HG02798 (cell line): ENCODE measurements around the gene GSG1L.

Source experiments
- ATAC-seq: cut with Tn5 transposase; IDR thresholded peaks from one replicate; pipeline ENCODE4 v1.9.1; 2021; ENCODE audit warnings: mild to moderate bottlenecking; ENCODE audit not compliant: unreplicated experiment, poor library complexity

The GSG1L gene

DNA sequence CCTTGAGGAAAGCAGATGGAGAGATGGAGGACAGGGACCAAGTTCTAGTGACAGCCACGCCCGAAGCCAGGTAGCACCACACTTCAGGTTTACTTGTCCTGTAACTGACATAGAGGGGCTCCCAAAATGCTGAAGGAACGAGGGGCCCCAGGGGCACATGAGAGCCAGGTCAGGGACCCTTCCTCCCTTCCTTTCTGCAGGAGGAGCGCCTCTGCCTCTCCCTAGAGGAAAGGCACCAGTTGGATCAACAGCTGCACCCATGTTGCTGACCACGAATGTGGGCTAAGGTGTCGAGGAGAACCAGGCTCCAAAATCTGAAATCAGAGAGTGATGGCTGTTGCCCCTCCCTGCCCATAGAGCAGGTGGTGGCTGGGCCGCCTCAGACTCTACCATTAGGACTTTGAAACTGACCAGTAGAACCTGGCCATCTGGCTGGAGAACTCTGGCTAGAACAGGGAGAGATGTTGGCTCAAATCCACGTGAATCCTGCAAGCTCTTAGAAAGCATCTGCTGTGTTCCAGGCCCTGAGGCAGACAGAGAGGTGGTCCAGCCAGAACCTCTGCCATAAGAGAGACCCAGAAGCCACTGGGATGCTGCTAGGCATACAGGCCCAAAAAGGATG is 294.8 kb downstream of the GSG1L start:
- ATAC-seq, result no peak

DNA sequence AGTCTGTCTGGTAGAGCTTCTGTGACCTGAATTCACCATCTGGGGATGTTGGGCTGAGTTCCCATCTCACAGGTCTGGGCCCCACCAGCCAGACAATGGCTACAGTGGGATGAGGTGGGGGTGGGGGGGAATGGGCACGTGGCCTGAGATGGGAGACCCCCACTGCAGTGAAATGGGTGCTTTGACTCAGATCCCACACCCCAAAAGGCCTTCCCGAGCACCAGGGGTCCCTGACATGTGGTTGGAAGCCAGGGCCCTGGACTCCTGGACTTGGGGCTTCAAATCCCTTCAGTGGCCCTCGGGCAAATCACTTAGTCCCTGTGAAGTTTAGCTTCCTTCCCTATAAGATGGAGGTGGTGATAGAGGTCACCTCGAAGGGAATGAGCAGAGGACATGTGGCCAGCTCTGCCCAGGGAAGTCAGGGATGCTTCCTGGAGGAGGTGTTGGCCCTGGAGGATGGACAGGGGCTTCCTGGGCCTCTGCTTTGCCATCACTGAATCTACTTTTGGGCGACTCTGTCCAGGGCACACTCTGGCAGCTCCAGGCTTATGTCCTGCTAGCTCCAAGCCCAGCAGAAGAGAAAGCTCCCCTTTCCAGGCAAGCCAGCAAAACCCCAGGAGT is 295.4 kb downstream of the GSG1L start:
- ATAC-seq, result no peak

DNA sequence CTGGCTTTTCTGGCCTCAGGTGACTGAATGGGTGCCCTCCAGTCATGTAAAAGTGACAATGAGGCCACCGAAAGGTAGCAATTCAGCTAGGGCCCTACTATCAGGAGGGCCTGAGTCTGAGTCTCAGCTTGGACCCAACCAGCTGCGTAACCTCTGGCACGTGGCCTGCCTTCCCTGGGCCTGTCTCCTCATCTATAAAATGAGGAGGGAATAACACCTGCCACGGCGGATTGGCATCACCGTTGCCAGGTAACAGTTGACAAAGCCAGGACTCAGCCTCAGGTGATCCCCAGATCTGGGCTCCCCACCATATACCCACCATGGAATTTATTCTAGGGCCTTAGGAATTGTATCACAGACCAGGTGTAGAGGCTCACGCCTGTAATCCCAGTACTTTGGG is 296.4 kb downstream of the GSG1L start:
- no peak for ATAC-seq

DNA sequence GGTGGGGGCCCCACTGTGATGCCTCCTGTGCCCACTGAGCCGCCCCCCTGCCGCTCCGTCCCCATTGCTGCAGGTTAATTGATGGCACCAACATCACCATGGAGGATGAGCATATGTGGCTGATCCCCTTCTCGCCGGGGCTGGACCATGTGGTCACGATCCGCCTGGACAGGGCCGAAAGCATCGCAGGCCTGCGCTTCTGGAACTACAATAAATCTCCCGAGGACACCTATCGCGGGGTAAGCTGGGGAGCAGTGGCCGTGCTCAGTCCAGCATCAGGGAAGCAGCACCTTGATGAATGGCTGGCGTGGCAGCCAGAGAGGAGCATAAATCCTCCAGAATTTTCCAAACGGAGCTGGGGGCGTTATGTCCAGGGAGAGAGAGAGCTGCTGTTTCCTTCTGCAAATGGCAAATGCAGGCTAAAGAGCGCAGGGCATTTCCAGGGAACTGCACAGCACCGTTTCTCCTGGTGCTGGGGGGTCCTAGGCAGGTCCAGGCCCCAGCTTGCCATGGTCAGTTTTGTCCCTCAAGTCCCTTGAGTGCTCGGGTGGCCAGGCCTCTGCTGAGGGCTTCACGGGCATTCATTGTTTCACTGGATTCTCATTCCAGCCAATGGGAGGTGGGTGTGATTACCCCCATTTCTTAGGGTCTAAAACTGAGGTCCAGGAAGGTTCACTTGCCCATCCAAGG is 297.1 kb downstream of the GSG1L start:
- no peak for ATAC-seq

DNA sequence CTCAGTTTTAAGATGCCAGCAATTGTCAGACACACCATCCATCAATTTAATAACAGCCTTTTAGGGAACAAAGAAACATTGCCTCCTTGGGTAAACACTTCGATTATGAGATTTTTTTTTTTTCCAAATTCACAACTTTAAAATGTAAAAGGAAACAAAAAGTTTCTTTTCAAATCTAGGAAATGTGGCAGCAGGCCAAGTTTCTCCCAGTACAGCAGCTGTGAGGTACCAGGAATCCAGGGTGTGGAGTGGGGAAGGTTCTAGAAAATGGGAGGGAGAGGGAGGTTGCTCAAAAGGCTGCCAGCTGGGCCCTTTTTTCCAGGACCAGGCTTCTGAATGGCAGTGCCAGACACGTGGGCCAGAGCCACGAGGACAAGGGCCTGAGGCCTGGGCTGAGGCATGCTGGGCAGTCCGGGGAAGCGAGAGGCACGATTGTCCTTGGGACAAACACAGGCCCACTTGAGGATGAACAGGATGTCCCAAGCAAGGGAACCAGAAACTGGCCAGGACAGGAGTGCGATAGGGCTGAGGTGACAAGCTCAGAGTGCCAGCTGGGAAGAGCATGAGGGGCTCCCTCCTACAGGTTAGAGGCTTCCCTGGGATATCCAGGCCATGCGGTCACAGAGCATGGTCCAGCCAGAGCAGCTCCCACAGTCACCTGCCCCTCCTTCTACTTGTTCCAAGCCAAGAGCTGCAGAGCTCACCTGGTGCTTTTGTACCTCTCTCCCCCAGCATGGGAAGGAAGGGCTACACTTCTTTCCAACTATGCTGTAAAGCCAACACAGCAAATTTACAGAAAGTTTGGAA is 298.4 kb downstream of the GSG1L start:
- ATAC-seq, result no peak

DNA sequence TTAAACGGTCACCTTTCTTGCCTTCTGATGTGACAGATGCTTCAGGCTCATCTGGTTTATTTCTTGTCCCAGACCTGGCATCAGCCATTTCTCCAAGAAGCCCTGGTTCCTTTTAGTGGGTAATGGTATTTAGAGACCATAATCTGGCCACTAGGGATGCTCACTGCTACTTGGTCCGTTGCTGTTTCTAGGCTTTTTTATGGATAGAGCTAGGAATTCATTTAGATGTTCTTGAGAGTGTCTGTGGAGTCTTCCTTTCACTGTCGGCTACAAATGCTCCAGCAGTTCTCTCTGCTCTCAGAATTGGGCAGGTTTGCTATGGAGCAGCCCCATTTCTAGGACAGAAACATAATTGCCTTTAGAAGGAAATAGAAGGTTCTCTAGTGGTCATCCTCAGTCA is 299.1 kb downstream of the GSG1L start:
- no peak for ATAC-seq

DNA sequence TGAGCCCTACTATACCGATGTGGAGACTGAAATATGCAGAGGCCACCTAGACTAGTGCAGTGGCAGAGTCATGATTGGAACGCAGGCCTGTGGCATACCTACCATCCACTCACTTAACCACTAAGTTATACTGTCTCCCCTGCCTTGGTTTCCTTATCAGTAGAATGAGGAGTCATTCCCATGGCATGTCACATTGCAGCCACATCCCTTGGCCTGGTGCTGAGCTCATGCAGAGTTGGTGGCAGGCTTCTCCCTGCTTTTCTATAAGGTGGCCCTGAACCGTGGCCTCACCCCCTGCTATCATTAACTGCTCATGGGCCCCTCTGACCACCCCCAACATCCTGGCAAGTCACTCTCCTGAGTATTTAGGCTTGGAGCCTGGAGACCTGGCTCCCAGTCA is 301.1 kb downstream of the GSG1L start:
- ATAC-seq, result no peak

DNA sequence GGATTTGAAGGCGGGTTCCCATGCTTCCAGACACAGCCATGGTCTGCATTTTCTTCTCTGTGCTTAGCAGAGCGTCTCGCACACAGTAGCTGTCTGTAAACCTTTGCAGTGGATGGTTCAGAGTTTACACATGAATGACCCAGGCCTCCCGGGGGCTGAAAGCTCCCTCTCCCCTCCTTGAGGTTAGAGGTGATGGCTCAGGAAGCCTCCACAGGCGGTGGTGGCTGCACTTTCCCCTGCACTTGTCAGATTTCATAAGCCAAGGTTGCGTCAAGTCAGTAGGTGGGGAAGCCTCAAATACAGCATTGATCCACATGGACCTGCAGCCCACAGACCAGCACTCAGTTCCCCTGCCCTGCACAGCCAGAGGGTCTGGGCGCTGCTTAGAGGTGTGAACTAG is 301.7 kb downstream of the GSG1L start:
- no peak for ATAC-seq

DNA sequence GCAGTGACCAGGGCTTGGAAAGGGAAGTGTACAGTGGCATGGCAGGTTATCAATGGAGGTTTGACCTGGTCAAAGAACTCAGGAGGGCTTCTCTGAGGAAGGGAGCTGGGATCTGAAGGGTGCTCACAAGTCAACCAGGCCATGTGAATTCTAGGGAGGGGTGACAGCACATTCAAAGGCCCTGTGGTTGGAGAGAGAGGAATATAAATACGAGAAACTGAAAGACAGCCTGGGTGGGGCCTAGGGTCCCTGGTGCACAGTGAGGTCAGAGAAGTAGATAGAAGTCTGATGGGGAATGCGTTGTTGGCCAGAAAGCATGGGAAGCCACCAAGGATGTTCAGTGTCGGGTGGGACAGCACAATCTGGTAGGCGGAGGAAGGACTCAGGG is 302.7 kb downstream of the GSG1L start:
- ATAC-seq, result no peak

DNA sequence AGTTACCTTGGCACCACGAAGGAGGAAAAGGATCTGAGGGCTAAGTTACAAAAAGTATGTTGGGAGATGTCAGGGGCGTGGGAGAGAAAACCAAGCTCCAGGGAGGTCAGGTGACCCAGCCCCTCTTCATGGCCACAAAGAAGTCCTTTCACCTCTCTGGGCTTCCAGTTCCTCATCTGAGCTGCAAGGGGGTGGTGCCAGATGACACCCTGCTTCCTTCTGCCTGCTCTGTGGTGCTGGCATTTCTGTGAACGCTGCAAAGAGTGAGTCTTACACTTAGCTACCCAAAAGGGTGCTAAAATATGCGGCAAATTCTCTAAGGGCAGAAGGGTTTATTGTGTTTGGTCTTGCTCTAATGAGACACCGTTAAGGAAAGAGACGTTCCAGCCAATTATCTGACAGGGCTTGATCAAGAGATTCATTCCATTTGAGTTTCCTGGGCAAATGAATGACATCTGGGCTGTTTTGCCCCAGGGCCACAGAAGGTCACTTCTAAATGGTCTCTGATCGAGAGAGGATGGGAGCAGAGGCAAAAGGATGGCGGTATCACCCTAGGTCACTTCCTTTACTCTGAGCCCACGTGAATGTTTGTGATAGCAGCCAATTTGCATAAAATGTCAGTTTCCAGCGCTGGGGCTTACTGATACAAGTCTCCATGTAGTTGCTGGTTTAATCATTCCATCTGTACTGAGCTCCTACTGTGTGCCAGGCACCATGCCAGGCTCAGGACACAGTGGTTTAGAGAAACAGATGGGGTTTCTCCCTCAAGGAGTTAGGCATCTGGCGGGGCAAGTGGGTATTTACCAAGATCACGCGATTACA is 303.3 kb downstream of the GSG1L start:
- ATAC-seq, result no peak

DNA sequence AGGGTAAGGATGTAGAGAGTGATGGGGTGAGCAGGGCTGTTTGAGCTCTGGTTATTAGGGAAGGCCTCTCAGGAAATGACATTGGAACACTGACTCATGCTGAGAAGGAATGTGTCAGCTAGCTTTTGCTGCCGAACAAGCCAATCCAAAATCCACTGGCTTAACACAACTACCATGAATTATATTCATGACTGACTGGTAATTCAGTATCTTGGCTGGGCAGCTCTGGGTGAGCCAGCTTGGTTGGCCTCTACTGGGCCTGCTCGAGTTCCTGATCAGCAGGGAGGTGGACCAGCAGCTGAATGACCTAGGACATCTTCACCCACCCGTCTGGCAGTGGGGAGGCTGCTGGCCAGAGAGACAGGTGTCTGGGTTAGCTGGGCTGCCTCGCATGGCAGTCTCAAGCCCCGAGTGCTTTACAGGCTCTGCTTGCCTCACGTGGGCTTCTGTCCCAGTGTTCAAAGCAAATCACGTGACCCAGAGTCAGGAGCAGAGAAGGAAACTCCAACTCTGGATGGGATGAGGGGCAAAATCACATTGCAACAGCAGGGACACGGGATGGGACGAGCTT is 304.1 kb downstream of the GSG1L start:
- no peak for ATAC-seq

DNA sequence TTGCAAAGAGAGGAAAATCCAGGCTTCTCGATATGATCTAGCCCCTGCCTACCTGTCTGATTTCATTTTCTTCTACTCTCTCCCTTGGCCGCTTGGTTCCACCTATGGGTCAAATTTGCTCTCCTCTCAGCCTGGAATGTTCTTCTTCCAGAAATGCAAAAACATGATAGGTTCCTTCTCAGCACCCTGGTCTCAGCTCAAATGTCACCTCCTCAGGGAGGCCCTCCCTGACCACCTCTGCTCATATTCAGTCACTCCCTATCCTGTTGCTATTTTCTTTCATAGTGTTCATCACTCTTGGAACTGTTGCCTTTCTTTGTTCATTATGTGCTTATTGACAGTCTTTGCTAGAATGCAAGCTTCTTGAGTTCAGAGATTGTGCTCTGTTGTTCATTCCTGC is 305.0 kb downstream of the GSG1L start:
- ATAC-seq, result no peak

DNA sequence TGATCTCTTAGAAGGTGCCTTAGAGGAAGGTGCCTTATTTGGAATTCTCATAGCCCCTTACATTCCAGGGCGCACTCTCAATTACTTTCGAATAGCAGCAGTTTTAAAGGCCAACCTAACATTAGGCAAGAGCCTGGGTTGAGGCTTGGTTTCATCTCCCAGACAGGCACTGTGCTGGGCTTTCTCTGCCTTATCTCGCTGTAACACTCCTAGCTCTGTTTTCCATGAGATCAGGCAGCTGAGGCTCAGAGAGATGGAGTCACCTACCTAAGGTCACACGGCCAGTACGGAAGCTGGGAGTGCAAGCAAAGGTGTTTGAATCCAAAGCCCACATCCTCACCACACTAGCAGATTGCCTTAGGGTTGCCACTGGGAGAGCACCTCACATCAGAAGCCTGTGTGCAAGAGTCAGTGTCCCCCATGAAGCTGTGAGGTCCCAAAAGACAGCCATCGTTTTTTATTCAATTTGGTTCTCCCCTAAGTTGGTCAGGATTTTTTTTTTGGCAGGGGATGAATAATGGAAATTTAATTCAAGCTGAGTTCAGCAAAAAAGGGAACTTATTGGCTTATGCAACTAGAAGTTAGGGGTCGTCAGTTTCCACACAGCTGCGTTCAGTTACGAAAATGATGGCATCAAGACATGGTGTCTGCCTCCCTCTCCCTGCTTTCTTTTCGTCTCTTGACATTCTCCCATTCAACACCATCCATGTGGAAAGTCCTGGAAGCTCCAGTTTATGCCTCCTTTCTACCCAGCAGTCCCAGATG is 307.1 kb downstream of the GSG1L start:
- no peak for ATAC-seq

DNA sequence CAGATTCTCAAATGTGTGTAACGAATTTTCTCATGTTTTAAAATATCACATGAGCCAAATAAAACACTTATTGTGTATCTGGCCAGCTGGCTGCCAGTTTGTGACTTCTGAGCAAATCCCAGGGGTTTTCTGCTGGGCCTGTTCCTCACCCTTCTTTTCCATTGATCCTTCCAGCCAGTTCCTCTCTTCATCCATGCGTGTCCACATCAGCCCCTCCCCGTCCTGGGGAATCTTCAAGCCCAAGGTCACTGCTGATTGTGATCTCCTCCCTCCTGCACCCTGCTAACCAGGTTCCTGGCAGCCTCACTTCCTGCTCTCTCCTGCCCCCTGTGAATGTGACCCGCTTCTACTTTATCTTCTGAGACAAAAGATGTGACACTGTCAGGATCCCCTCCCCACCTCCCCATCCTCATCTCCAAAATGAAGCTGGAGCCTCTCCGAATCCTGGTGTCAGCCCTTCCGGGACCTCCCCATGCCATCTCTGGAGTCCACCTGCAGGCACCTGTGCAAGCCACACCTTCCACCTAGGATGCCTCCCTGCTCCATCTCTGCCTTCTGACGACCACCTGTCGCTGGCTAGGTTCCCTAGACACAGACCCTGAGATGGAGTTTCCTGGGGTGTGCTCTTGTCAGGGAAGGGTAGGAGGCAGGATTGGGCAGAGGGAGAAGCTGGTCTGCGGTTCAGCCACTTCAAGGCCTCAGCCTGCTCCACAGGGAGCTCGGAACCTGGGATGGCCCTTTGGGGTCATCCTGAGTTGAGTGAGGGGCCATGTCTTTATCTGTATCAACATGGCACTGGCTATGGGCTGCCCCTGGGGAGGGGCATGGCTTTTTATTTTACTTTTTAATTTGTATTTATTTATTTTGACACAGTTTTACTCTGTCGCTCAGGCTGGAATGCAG is 308.5 kb downstream of the GSG1L start:
- no peak for ATAC-seq

DNA sequence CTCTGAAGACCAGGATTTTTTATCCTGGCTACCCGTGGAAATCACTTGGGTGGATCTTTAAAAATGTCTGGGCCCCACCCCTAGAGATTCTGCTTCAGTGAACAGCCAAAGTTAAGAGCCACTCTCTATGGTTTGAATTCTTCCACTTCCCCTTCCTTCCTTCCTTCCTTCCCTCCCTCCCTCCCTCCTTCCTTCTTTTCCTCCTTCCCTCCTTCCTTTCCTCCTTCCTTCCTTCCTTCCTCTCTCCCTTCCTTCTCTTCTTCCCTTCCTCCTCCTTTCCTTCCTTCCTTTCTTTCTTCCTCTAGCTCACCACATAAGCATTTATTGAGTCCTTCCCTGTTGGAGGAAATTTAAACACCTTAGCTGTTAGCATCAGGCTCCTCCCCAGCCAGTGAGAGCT is 310.0 kb downstream of the GSG1L start:
- ATAC-seq, result no peak

DNA sequence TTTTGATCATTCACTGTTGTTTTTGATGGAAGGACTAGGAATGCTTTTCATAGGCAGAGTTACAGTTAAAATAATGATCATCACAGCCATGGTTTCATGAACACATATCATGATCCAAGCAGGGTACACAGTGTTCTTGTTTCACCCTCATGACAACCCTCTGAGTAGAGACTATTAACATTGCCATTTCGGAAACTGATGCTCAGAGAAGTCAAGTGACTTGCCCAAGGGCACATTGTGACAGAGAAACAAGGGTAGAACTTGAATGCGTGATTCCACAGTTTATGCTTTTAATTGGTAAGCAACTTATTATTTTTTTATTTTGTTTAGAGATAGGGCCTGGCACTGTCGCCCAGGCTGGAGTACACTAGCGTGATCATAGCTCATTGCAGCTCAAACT is 311.3 kb downstream of the GSG1L start:
- ATAC-seq, result no peak

DNA sequence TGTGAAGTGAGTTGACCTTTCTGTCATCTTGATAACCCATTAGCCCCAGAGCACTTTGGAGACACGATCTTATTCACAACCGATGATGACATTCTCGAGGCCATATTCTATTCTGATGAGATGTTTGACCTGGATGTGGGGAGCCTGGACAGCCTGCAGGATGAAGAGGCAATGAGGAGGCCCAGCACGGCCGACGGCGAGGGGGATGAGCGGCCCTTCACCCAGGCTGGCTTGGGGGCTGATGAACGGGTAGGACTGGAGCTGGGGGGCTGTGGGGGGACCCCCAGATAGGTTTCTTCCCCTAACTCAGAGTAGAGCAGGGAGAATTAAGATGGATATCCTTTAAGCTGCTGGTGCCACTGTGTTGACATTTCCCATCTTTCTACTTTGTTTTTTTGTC is 311.8 kb downstream of the GSG1L start:
- no peak for ATAC-seq

DNA sequence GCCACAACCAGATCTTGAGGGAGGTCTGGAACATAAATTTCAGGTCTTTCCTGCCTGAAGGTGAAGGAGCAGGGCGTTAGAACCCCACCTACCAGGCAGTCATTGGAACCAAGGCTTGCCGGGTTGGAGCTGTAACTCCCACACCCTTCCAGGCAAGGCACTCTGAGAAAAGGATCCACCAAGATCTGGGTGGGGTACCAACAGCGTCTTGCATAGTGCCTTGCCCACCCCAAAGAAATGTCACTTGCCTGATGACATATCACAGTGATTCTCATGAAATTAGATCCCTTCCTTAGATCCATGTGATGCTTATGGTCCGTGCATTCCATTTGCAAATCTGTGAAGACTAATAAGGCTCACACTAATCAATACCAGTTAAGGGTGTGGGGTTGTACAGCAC is 312.3 kb downstream of the GSG1L start:
- ATAC-seq, result no peak
